Urinary bladder (tissue), 4 donors: ENCODE data around the gene CORO2B. TPM values are rescaled to one million over a fixed set of nuclear protein-coding genes. Genes with fewer than 3 reads are reported as not detected.

Experiments used
- DNase-seq: peaks from one replicate; pipeline ENCODE4 v3.0.0-alpha.2; 2015; ENCODE audit errors: extremely low spot score
- H3K27ac ChIP-seq: one replicate; pipeline ENCODE4 v1.5.1; 2013; ENCODE audit warnings: low read depth, mild to moderate bottlenecking, moderate library complexity
- H3K36me3 ChIP-seq: one replicate; pipeline ENCODE4 v1.6.1; 2013; ENCODE audit warnings: mild to moderate bottlenecking, moderate library complexity; ENCODE audit not compliant: insufficient read depth
- H3K4me1 ChIP-seq: one replicate; pipeline ENCODE4 v1.6.1; 2013; ENCODE audit warnings: mild to moderate bottlenecking, moderate library complexity; ENCODE audit not compliant: insufficient read depth
- H3K4me3 ChIP-seq: one replicate; pipeline ENCODE4 v1.5.1; 2013; ENCODE audit warnings: low read depth, low read length
- WGBS: extraction: QIAGEN DNeasy Blood & Tissue Kit; methylation state at CpG from one replicate; pipeline ENCODE4 v1.1.7; 2013; 5-methylcytosine and 5-hydroxymethylcytosine counted together
- polyA plus RNA-seq: library from polyadenylated mRNA; stranded (reverse); fragments of 200-250 nt; gene quantifications from one replicate; pipeline ENCODE4 v1.2.3, GENCODE V29; 2013
- total RNA-seq: library from RNA; depleted of rRNA; stranded (reverse); fragments of >200 nt; gene quantifications from one replicate; pipeline ENCODE4 v1.2.3, GENCODE V29; 2014
- donor health status: healthy with polysubstance abuse.
- donor health status: healthy.

CORO2B gene
- total and polyA plus RNA-seq, 2 donors: 4.2 to 6.4 TPM

DNA sequence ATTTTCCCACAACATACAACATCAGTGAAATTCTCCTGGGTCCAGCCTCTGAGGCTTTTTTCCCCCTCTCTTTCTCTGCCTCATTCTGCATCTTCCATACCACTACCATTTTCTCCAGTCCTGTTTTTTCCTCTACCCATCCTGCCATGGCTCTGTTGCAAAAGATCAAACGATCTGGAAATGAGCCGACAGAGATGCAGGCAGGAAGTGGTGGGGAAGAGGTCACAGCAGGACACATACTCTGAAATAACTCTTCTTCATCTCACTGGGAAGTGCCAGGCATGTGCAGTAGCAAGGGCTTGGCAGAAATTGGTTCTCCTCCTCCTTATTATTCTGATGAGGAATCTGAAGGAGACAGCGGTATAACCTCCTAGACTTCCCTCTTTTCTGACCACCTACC, 114.3 kb downstream of the CORO2B start:
- H3K36me3 ChIP-seq: no peaks in the 10 kb centered on the region
- H3K27ac ChIP-seq: no peak overlapping the region
- 45% methylated on average over 3 of the region's 3 CpGs for WGBS
- DNase-seq: no peak
- no peaks in the 10 kb centered on the region for H3K4me1 ChIP-seq
- H3K4me3 ChIP-seq: no peak overlapping the region

DNA sequence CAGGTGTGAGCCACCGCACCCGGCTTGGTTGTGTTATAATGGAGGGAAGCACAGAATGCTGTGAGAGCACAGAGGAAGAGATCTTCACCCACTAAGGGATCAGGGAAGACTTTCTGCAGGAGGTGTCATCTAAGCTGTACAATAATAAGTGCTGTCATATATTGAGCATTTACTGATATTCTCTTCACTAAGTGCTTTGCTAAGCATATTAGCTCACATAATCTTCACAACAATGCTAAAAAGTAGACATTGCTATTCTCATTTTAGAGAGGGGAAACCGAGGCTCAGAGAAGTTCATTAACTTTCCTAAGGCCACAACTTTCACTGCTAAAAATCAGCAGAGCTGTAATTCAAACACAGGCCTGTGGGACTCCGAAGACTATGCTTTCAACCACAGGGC, 115.3 kb downstream of the CORO2B start:
- Histone ChIP-seq H3K27ac (no peak overlapping the region), H3K4me3 (no peak overlapping the region), H3K36me3 (no peaks in the 10 kb centered on the region), H3K4me1 (no peaks in the 10 kb centered on the region)
- DNase-seq: no peak
- WGBS: over 99% methylated on average over 4 of the region's 4 CpGs

DNA sequence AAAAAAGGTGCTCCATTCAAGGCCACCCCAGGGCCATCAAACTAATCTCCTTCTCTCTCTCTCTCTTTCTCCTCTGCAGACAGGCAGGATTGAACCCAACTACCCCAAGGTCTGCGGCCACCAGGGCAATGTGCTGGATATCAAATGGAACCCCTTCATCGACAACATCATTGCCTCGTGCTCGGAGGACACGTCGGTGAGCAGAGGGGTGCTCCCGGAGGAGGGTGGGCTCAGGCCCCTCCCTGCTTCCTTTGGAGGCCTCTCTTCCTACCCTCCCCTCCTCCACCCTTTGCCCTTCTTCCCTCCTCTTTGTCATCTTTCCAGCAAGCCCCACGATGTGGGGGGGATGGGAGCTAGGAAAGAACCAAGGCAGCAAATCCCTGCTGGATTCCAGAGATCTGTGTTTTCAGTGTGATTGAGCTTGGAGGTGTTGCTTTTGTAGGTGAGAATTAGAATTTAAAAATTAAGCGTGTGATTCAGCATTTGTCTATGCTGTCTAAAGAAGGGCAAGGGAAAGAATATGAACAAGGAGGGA, 116.3 kb downstream of the CORO2B start:
- no peak for DNase-seq
- WGBS: 78% methylated on average over 9 of the region's 9 CpGs

DNA sequence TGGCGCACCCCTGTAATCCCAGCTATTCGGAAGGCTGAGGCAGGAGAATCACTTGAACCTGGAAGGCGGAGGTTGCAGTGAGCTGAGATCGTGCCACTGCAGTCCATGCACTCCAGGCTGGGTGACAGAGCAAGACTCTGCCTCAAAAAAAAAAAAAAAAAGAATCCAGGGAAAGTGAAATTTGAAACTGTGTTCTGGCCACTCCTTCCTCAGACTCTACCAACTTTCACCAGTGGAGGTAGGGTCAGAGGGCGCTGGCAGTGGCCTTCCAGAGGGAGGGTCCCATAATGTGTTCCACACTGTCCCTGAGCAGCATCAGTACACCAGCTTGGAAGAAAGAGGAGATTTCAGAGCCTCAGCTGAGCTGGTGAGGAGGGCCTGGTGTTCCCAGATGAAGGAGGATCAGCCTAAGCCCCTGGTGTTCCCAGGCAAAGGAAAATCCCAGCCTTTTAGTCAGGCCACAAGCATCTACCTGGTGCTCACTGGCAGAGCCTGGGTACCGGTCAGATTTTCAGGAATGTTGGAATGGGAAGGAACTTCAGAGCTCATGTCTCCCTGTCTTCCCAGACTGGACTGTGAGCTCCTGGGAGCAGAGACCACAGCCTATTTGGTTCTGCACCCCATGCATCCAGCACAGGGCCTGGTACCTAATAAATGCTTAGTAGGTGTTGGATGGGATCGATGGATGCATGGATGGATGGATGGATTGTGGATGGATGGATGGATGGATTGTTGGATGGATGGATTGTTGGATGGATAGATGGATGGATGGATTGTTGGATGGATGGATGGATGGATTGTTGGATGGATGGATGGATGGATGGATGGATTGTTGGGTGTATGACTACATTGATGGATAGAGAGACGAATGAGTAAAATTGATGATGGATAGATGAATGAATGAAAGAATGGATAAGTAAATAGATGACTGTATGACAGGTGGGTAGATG, 117.9 kb downstream of the CORO2B start:
- H3K36me3 ChIP-seq: no peaks in the 10 kb centered on the region
- no peak for DNase-seq
- 96% methylated on average over 8 of the region's 8 CpGs for WGBS
- no peak overlapping the region for H3K4me3 ChIP-seq
- no peak overlapping the region for H3K27ac ChIP-seq
- no peaks in the 10 kb centered on the region for H3K4me1 ChIP-seq

More for the DNA sequence above, 116.3 kb downstream of the CORO2B start:
- Histone ChIP-seq H3K4me3 (no peak overlapping the region), H3K4me1 (no peaks in the 10 kb centered on the region), H3K36me3 (no peaks in the 10 kb centered on the region), H3K27ac (no peak overlapping the region)

DNA sequence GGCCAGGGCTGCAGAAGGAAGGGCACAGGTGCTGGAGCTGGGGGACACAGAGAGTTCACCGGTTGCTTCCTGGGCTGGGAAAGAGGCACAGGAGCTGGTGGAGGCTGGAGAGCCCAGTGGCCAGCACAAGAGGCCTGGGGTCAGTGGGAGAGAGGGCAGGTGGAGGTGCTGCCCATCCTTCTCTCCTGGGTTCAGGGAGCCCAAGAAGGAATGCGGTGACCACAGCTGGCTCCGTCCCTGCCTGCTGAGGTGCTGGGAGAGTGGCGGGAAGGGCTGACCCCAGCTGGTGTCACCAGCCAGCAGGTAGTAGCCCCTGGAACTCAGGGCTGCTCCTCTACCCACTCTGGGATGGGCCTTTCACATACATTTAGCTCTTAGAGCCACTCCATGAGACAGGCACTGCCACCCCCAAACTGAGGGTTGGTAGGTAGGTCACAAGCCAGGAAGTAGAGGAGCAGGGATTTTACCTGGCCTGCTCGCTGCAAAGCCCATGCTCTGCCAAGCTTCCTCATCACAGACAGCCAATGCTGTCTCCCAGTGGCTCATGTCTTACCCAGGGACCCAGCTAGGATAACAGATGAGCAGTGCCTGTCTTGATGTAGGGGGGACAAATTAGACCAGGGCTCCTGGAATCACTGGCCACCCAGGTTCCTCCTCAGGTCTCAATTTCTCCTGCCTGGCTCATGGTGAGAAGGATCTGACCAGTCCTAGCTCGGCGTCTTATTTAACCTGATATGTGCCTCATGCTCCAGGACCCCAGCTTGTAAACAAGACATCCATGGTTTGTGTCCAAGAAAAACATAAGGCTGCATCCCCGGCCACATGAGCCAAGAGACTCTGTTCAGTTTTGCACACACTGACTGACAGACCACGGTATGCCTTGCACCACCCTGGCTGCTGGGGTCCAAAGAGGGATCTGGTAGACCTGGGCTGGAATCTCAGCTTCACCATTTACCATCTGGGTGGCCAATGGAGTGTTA, 119.2 kb downstream of the CORO2B start:
- no peak for DNase-seq
- WGBS: 84% methylated on average over 9 of the region's 9 CpGs
- no peaks in the 10 kb centered on the region for H3K36me3 ChIP-seq
- no peak overlapping the region for H3K27ac ChIP-seq
- no peak overlapping the region for H3K4me3 ChIP-seq
- no peaks in the 10 kb centered on the region for H3K4me1 ChIP-seq

DNA sequence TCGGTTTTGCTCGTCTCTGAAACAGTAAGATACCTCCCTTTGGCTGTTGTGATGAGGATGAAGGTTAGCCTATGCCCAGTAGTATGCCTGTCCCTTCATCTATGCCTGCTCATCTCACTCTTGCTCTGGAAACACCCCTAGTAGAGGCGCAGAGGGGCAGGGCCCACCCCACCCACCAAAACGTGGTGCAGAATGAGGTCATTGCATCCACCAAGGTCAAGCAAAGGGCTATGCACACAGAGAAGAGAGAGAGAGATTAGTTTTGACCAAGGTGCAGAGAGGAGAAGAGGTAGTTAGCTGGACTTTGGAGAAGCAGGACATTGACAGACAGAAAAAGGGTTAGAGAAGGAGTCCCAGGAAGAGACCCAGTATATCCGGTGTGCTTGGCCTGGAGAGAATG, 119.9 kb downstream of the CORO2B start:
- DNase-seq: no peak
- Histone ChIP-seq H3K36me3 (no peaks in the 10 kb centered on the region), H3K27ac (no peak overlapping the region), H3K4me1 (no peaks in the 10 kb centered on the region), H3K4me3 (no peak overlapping the region)
- 70% methylated on average over 5 of the region's 5 CpGs for WGBS

DNA sequence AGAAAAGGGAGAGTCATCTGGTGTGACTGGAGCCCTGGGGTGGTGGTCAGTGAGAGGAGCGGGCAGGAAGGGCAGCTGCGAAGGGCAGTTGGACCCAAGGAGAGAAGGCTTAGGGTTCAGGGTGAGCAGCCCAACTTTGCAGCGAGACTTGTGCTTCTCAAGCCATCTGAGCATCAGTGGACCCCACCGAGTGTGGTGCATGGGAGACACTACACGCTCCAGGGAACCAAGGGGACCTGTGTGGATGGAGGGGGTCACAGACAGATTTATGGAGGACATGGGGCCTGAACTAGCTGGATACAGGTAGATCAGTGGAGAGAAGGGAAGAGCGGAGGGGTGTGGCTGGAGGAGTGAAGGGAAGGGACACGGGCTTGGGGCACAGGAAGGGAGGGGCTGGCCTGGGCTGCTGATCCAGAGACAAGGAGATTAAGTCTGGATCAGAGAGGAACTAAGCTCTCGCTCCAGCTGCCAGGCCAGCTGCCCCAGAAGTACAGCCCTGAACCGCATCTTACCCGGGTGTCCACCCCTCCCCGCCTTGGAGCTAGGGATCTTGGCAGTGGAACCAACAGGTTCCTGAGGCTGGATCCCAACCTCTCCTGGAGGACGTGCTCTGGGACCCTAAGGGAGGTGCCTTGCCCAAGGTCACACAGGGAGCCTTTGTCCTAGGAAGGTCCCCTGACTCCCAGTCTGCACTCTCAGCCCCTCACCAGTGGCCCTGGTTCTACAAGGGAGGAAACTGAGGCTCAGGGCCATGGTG, 120.5 kb downstream of the CORO2B start:
- Histone ChIP-seq H3K4me1 (no peaks in the 10 kb centered on the region), H3K4me3 (no peak overlapping the region), H3K27ac (no peak overlapping the region), H3K36me3 (no peaks in the 10 kb centered on the region)
- WGBS: 77% methylated on average over 12 of the region's 12 CpGs
- no peak for DNase-seq

DNA sequence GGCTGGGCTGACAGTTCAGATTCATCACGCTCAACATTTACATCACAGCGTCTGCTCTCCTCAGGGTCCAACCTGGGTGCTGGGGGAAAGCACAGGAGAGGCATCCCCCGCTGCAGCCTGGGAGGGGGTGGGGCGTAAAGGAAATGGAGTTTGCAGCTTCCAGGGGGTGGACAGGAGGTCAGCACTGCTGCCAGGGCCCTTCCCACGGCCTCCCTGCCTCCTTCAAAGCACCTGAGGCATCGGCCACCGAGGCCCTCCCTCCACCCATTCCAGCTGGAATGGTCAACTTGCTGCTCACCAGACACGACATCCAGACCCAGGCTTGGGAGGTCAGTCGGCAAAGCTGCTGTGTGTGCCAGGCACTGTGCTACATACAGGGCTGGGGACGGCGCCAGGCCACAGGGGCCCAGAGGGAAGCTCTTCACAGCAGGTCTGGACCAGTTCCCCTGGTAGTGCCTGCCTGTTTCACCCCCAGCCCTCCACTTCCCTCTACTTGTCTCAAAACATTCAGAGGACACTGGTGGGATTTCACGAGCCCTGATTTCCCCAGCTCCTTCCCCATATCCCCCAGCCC, 121.2 kb downstream of the CORO2B start:
- no peaks in the 10 kb centered on the region for H3K36me3 ChIP-seq
- 74% methylated on average over 12 of the region's 12 CpGs for WGBS
- H3K27ac ChIP-seq: no peak overlapping the region
- H3K4me1 ChIP-seq: no peaks in the 10 kb centered on the region
- DNase-seq: no peak
- no peak overlapping the region for H3K4me3 ChIP-seq

DNA sequence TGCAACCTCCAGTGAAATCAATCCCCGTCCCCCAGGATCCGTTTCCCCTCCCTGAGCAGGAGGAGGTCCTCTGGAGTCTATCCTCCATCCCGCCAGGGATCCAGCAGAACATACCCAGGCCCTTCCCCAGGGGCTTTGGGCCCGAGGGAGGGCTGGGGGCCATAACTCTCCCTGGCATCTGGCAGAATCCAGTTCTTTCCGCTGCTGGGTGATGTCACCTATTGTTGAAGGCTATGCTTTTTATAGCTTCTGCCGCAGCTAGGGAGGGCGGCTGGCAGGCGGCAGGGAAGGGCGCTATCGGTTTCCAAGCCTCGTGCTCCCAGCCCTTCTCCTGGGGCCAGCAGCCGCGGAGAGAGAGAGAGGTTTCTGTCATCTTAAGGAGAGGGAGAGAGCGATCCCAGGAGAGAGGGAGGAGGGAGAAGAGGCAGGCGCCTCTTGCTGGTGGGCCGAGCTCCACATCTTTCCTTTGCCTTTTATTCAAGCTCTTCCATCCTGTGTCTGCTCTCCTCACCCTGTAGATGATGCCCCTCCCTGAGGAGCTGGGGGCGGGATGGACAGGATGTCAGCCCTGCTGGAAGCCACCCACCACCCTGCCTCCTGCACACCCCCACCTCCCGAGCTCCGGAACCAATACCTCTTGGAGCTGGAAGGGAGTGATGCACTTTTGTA, 121.8 kb downstream of the CORO2B start:
- Histone ChIP-seq H3K27ac (no peak overlapping the region), H3K36me3 (no peaks in the 10 kb centered on the region), H3K4me3 (no peak overlapping the region), H3K4me1 (no peaks in the 10 kb centered on the region)
- DNase-seq: peak; percentile 40
- 16% methylated on average over 19 of the region's 19 CpGs for WGBS

DNA sequence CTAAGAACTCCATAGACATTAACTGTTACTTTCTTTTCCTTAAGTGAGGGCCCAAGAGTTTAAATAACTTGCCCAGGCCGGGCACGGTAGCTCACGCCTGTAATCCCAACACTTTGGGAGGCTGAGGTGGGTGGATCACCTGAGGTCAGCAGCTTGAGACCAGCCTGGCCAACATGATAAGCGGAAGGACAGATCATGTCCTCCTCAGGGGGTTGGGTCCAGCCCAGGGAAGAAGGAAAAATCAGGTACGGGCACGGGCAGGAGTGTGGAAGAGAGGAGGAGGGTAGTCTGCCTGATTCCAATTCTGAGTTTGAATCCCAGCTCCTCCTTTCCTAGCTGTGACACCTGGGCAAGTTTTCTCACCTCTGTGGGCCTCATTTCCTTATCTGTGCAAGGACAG, 123.1 kb downstream of the CORO2B start:
- no peak for DNase-seq
- WGBS: 95% methylated on average over 6 of the region's 6 CpGs
- no peaks in the 10 kb centered on the region for H3K36me3 ChIP-seq
- H3K27ac ChIP-seq: no peak overlapping the region
- no peak overlapping the region for H3K4me3 ChIP-seq
- H3K4me1 ChIP-seq: no peaks in the 10 kb centered on the region

DNA sequence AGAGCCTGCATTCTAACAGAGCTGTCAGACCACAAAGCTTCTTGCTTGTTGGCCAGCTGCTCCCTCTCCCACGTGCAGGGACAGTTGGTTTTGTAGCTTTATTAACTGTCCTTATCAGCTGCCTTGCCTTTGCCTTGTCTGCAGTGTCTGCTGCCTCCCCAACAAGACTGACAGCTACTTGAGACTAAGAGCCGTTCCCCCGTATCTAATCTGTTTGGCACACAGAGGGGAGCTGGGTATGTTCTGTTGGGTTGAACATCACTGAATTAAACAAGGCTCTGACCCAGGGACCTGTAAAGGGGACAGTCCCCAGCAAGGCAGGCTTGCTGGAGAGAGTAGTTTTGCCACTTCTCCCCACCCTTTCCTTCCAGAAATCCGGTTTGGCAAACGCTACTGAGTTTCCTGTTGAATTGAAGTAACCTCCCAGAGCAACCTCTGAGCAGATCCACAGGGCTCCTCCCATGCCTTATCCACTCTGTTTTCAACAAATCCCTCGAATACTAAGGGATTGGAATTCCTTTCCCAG, 125.8 kb downstream of the CORO2B start:
- Histone ChIP-seq H3K36me3 (no peaks in the 10 kb centered on the region), H3K4me1 (no peaks in the 10 kb centered on the region), H3K27ac (no peak overlapping the region), H3K4me3 (no peak overlapping the region)
- WGBS: 10% methylated on average over 6 of the region's 6 CpGs
- peak; percentile 55 for DNase-seq

DNA sequence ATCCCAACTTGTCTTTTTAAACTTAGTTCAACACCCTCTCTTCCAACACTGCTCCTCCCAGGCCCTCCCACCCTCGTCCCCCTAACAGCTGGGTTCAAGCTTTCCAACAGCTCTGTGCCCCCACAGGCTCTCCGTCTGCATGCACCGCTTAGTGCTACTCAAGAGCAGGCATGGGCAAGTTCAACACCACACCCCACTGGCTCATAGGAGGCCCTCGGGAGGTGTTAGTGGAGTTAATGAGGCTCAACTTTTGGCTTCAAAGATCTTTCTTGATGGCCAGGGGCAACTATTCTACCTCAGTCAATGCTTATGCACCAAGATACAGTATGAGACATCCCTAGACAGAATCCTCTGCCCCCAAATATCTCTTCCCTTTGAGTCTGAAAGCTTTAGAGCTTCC, 127.5 kb downstream of the CORO2B start:
- H3K4me1 ChIP-seq: no peaks in the 10 kb centered on the region
- no peak overlapping the region for H3K4me3 ChIP-seq
- no peak overlapping the region for H3K27ac ChIP-seq
- DNase-seq: no peak
- WGBS: 89% methylated on average over 4 of the region's 4 CpGs
- H3K36me3 ChIP-seq: no peaks in the 10 kb centered on the region
